MM.1S (cell line): Measurements from ENCODE around the gene ZIC5.

Source experiments
- DNase-seq: peaks from one replicate; pipeline ENCODE4 v3.0.0-alpha.2; 2015
- H2AFZ ChIP-seq: fragments of 300-600 bp; sonication (generic); 2 replicates; pipeline ENCODE4 v1.6.0; 2016; ENCODE audit warnings: antibody characterized with exemption, low read length
- H3F3A ChIP-seq: fragments of 300-600 bp; sonication (generic); 2 replicates; pipeline ENCODE4 v1.6.1; 2016; ENCODE audit warnings: mild to moderate bottlenecking, antibody characterized with exemption, low read length, moderate library complexity, mixed read lengths; ENCODE audit not compliant: insufficient read depth
- H3K27ac ChIP-seq: fragments of 300-600 bp; sonication (generic); 2 replicates; pipeline ENCODE4 v1.5.1; 2016; ENCODE audit warnings: mild to moderate bottlenecking, low read length
- H3K27me3 ChIP-seq: fragments of 300-600 bp; sonication (generic); replicated peaks from 2 replicates; pipeline ENCODE4 v1.6.0; 2016; ENCODE audit warnings: low read length; ENCODE audit not compliant: insufficient read depth
- H3K36me3 ChIP-seq: fragments of 300-600 bp; sonication (generic); replicated peaks from 2 replicates; pipeline ENCODE4 v1.6.1; 2016; ENCODE audit warnings: mild to moderate bottlenecking, low read length, mixed read lengths; ENCODE audit not compliant: insufficient read depth
- H3K4me1 ChIP-seq: fragments of 300-600 bp; sonication (generic); 2 replicates; pipeline ENCODE4 v1.6.1; 2016; ENCODE audit warnings: low read length, mixed read lengths
- H3K4me2 ChIP-seq: fragments of 300-600 bp; sonication (generic); 2 replicates; pipeline ENCODE4 v1.6.0; 2016; ENCODE audit warnings: low read depth, low read length
- H3K4me3 ChIP-seq: fragments of 300-600 bp; sonication (generic); 2 replicates; pipeline ENCODE4 v1.5.1; 2016; ENCODE audit warnings: low read length, mixed read lengths
- H3K79me2 ChIP-seq: fragments of 300-600 bp; sonication (generic); 2 replicates; pipeline ENCODE4 v1.6.1; 2016; ENCODE audit warnings: mixed run types, low read length, mixed read lengths
- H3K9ac ChIP-seq: fragments of 300-600 bp; sonication (generic); 2 replicates; pipeline ENCODE4 v1.6.1; 2016; ENCODE audit warnings: low read length, mixed read lengths
- H3K9me2 ChIP-seq: fragments of 300-600 bp; sonication (generic); replicated peaks from 2 replicates; pipeline ENCODE4 v1.6.1; 2016; ENCODE audit warnings: mild to moderate bottlenecking, low read length, mixed read lengths; ENCODE audit not compliant: insufficient read depth
- H3K9me3 ChIP-seq: fragments of 300-600 bp; sonication (generic); replicated peaks from 2 replicates; pipeline ENCODE4 v1.6.1; 2016; ENCODE audit warnings: mild to moderate bottlenecking, low read length, mixed read lengths; ENCODE audit not compliant: insufficient read depth
- H4K20me1 ChIP-seq: fragments of 300-600 bp; sonication (generic); 2 replicates; pipeline ENCODE4 v1.6.1; 2016; ENCODE audit warnings: mild to moderate bottlenecking, low read length, moderate library complexity, mixed read lengths; ENCODE audit not compliant: insufficient read depth
- EZH2 ChIP-seq: fragments of 300-600 bp; sonication (generic); optimal IDR thresholded peaks from 2 replicates; pipeline ENCODE3; 2017; ENCODE audit warnings: low read depth, mild to moderate bottlenecking, antibody characterized with exemption, low read length, mixed read lengths
- EZH2phosphoT487 ChIP-seq: fragments of 300-600 bp; sonication (generic); IDR thresholded peaks from 2 replicates; pipeline ENCODE4 v1.6.1; 2018; ENCODE audit warnings: antibody characterized with exemption, low read length
- TF ChIP-seq, protein P1 (sequence below): fragments of 300-600 bp; sonication (generic); IDR thresholded peaks from 2 replicates; pipeline ENCODE4 v1.5.1; 2016; ENCODE audit warnings: antibody characterized with exemption, low read length, mixed read lengths

ZIC5 gene

DNA sequence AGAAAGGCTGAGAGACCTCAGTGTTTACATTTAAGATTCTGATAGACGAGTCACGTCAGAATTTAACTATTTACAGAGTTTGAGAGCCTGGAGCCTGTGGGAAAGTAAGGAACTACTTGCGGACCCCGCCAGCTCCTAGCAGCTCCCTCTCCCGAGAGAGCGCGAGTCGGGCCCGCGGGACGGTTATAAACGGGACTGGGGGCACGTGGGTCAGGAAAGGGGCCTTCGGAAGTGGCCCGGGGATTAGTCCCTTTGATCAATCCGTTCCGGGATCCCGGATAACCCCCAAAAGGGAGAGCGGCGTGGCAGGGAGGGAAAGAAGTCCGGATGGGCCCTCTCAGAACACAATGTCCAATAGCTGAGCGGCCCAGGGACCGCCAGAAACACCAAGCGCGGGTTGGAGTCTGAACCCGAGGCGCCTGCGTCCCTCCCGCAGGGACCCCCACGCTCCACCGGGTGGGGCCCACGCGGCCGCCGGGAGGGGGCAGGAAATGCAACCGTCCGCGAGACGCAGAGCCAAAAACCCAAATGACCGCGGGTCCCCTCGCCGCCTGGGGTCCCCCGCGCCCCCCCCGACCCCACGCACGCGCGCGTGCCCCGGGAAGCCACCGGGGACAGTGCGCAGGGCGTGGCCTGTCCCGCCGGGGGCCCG lies 3.6 kb downstream of the ZIC5 start:
- no peaks in the 10 kb centered on the region for H4K20me1 ChIP-seq
- peaks cover 6% of the 10 kb centered on the region for H3K27me3 ChIP-seq
- TF ChIP-seq, protein P1, sequence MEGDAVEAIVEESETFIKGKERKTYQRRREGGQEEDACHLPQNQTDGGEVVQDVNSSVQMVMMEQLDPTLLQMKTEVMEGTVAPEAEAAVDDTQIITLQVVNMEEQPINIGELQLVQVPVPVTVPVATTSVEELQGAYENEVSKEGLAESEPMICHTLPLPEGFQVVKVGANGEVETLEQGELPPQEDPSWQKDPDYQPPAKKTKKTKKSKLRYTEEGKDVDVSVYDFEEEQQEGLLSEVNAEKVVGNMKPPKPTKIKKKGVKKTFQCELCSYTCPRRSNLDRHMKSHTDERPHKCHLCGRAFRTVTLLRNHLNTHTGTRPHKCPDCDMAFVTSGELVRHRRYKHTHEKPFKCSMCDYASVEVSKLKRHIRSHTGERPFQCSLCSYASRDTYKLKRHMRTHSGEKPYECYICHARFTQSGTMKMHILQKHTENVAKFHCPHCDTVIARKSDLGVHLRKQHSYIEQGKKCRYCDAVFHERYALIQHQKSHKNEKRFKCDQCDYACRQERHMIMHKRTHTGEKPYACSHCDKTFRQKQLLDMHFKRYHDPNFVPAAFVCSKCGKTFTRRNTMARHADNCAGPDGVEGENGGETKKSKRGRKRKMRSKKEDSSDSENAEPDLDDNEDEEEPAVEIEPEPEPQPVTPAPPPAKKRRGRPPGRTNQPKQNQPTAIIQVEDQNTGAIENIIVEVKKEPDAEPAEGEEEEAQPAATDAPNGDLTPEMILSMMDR = no peak
- TF ChIP-seq EZH2phosphoT487 (no peak), EZH2 (no peak)
- no peaks in the 10 kb centered on the region for H3K36me3 ChIP-seq
- H3K9ac ChIP-seq = no peak overlapping the region
- H3K9me2 ChIP-seq = no peaks in the 10 kb centered on the region
- no peaks in the 10 kb centered on the region for H3F3A ChIP-seq
- H3K4me2 ChIP-seq = no peak overlapping the region
- no peak for DNase-seq
- H3K79me2 ChIP-seq = no peaks in the 10 kb centered on the region
- H3K9me3 ChIP-seq = no peaks in the 10 kb centered on the region
- no peaks in the 10 kb centered on the region for H3K4me1 ChIP-seq
- no peak overlapping the region for H2AFZ ChIP-seq
- H3K4me3 ChIP-seq = no peak overlapping the region
- H3K27ac ChIP-seq = no peak overlapping the region

DNA sequence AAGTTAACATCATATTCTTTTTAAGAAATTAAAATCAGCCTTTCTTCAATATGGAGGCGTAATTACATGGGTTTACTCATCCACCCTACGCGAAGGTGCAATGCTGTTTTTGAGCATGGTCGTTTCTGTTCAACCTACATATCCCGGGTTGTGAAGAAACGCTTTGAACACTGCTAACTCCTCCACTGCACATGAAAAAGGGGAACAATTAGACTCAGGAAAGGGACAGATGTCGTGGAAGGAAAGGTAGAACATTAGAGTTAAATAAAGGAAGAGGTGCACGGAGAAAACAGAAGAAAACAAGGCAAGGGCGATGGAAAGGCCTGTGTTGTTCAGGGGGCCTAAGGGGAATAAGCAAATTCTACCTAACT lies 4.1 kb downstream of the ZIC5 start:
- Histone ChIP-seq H3K27ac (no peak overlapping the region), H3K4me3 (no peak overlapping the region), H3K27me3 (peaks cover 1% of the 10 kb centered on the region; the same call in 1 of the 2 replicates), H2AFZ (no peak overlapping the region), H3K4me2 (no peak overlapping the region), H3K9me3 (no peaks in the 10 kb centered on the region), H3K4me1 (no peaks in the 10 kb centered on the region), H3K36me3 (no peaks in the 10 kb centered on the region), H3K9ac (no peak overlapping the region), H3K9me2 (no peaks in the 10 kb centered on the region), H3F3A (no peaks in the 10 kb centered on the region), H4K20me1 (no peaks in the 10 kb centered on the region), H3K79me2 (no peaks in the 10 kb centered on the region)
- no peak for DNase-seq
- TF ChIP-seq, protein P1 = no peak
- TF ChIP-seq EZH2 = no peak
- TF ChIP-seq EZH2phosphoT487 = no peak

DNA sequence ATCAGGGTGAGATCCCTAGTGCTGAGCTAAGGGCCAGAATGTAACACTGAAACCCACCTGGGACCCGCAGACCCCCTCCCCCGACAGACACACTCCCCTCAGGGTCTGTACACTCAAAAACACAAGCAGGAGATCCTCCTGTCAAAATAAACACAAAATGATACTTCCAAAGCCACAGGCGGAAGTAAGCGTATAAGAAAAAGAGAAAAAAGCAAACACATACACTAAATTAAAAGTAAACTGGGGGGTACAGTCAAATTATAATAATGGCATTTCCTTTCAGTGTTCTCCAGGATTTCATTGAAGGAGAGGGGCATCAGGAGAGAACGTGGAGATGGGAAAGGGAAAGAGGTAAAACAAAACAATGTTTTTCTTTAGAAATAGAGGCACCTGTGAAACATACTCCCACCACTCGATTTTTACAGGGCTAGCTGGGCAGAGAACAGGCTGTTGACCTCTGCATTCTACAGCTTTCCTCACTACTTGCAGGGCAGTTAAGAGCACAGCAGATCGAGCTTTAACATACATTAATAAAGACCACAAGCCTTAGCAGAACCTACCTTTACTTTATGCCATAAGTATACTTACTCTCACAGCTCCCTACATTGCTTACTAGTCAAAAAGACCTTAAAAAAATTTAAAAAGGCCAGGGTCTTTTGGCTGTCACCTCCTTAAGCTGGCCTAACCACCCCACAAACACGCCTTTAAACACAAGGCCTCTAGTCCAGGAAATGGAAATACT lies 5.3 kb downstream of the ZIC5 start:
- Histone ChIP-seq H3K4me2 (no peak overlapping the region), H3K9me2 (no peaks in the 10 kb centered on the region), H3K9ac (no peak overlapping the region), H3K27me3 (no peaks in the 10 kb centered on the region), H3K36me3 (no peaks in the 10 kb centered on the region), H3K9me3 (no peaks in the 10 kb centered on the region), H4K20me1 (no peaks in the 10 kb centered on the region), H3K4me3 (no peak overlapping the region), H3F3A (no peaks in the 10 kb centered on the region), H3K79me2 (no peaks in the 10 kb centered on the region), H2AFZ (no peak overlapping the region), H3K4me1 (no peaks in the 10 kb centered on the region), H3K27ac (no peak overlapping the region)
- DNase-seq = no peak
- TF ChIP-seq, protein P1 = no peak
- TF ChIP-seq EZH2 (no peak), EZH2phosphoT487 (no peak)
